GM12865 (cell line): Measurements from ENCODE around the gene OSTF1.

ENCODE experiments used
- DNase-seq: peaks from one replicate; pipeline ENCODE4 v3.0.0; 2010; ENCODE audit warnings: low read depth
- H3K4me3 ChIP-seq: 2 replicates; pipeline ENCODE4 v1.5.1; 2011; ENCODE audit warnings: mild to moderate bottlenecking, low read depth, low read length, control low read depth
- TF ChIP-seq, protein P1 (sequence below): IDR thresholded peaks from 2 replicates; pipeline ENCODE4 v1.5.1; 2011; ENCODE audit warnings: low read length, control low read depth, low read depth, inconsistent platforms; ENCODE audit not compliant: insufficient read depth; ENCODE audit errors: missing control alignments

Gene OSTF1

DNA sequence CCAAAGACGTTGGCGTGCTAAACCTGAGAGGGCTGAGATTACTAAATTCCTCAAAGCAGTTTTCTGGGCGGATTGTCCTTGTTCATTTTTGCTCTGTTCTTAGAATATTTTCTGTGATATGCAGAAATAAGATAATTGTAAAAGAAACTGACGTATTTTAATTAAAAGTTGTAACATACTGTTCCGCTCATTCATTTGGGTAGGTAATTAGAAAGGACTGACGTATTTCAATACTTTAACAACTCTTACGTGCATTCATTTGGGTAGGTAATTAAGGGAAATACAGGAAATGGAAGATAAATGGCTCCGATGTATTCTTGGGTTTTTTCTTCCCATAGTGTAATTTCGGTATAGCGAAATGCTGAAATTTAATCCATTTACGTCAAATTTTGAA, 1.1 kb downstream of the OSTF1 start:
- no peak for DNase-seq
- peak overlapping the region; percentile 99 for H3K4me3 ChIP-seq
- TF ChIP-seq, protein P1, sequence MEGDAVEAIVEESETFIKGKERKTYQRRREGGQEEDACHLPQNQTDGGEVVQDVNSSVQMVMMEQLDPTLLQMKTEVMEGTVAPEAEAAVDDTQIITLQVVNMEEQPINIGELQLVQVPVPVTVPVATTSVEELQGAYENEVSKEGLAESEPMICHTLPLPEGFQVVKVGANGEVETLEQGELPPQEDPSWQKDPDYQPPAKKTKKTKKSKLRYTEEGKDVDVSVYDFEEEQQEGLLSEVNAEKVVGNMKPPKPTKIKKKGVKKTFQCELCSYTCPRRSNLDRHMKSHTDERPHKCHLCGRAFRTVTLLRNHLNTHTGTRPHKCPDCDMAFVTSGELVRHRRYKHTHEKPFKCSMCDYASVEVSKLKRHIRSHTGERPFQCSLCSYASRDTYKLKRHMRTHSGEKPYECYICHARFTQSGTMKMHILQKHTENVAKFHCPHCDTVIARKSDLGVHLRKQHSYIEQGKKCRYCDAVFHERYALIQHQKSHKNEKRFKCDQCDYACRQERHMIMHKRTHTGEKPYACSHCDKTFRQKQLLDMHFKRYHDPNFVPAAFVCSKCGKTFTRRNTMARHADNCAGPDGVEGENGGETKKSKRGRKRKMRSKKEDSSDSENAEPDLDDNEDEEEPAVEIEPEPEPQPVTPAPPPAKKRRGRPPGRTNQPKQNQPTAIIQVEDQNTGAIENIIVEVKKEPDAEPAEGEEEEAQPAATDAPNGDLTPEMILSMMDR = no peak

DNA sequence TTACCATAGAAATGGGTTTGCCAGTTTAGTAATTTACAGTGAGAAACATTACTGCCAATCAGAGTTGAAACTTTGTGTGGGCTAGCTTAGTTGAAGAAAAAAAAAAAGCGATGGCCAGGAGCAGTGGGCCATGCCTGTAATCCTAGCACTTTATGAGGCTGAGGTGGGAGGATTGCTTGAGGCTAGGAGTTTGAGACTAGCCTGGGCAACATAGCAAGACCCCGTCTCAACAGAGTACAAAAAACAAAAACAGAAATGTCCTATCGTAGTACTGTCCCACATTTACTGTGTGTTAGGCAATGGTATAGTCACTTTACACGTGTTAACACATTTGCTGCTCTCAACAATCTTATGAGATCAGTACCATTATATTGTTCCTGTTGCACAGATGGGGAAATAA, 2.3 kb downstream of the OSTF1 start:
- DNase-seq = no peak
- TF ChIP-seq, protein P1 = no peak
- H3K4me3 ChIP-seq = no peak overlapping the region

DNA sequence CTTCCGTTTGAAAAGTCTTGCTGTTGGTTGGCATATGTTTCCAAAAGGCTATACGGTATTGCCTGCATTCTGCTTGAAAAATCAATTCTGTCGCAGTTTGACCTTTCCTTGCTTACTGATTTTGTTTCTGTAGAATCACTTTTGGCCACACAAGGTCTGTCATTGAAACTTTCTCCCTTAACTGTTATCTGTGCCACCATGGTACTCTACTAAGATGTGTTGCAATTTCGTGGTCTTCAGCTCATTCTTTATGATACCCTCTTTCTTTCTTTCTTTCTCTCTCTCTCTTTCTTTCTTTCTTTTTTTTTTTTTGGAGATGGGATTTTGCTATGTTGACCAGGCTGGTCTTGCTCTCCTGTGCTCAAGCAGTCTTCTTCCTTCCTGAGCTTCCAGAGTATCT, 4.5 kb downstream of the OSTF1 start:
- TF ChIP-seq, protein P1 = no peak
- no peak for DNase-seq
- no peak overlapping the region for H3K4me3 ChIP-seq

DNA sequence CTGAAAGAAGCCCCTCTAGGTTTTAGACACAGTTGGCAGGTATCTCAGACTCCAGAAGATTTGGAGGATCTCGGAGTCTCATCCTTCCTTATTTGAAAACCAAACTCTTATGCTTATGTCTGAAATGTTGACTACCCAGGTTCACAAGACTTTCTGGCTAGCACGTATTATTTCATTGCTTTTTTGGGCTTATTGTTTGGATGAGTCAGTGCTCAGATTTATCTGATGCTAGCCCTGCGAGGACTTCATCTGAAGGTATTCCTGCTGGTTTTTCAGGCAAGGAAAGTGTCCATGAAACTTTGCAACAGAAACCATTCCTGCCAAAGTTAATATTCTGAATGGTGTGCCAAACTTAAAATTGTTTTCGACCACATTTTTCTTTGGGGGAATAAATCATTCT, 8.5 kb downstream of the OSTF1 start:
- TF ChIP-seq, protein P1 = no peak
- H3K4me3 ChIP-seq = no peak overlapping the region
- DNase-seq = no peak

DNA sequence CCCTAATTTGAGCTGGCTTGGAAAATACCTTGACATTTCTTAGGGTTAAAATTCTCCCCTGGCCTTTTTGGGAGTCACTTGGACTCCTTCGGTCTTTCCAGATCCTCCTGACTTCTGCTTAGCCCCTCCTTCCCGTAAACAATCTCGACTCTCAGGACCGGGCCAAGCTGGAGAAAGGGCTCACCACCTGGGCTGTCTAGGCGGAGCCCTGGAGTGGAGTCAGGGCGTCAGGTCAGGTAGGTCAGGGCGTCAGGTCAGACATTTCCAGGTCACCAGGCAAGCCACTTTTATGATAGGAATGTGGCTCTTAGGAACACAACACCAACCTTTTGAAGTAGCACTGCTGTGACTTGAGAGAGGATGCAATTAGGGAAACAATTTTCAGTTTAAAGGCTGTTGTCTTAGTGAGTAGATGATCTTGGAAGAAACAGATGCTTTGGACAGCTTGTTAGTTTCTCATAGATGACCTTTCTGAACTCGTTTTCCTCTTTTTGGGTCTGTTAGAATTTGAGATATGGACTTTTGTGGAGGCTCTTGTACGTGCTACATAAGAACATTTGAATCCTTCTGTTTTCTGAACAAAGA, 12.8 kb downstream of the OSTF1 start:
- no peak overlapping the region for H3K4me3 ChIP-seq
- DNase-seq = no peak
- TF ChIP-seq, protein P1 = no peak

DNA sequence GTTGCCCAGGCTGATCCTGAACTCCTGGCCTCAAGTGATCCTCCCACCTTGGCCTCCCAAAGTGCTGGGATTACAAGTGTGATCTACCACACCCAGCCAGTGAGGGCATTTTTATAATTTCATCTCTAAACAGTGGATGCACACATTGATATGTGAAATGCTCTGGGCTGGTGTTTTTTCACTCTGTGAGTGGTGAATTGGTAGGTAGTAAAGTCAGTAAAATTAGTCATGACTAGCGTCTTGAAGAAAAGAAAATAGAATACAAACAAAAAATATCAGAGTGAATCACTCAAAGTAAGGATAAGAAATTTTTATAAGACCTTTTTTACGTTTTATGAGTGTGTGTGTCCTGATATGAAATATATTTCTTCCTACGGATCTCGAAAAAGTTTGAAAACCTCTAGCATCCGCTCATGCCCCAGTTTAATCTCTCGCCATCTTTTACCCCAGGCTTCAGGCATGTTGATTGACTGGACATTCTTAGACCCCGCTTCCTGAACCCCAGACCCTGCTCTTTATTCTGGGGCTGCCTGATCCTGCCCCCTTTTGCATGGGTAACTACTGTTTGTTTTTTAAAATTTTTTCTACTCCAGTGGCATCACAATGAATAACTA, 14.0 kb downstream of the OSTF1 start:
- no peak for DNase-seq
- H3K4me3 ChIP-seq = no peak overlapping the region
- TF ChIP-seq, protein P1 = no peak

DNA sequence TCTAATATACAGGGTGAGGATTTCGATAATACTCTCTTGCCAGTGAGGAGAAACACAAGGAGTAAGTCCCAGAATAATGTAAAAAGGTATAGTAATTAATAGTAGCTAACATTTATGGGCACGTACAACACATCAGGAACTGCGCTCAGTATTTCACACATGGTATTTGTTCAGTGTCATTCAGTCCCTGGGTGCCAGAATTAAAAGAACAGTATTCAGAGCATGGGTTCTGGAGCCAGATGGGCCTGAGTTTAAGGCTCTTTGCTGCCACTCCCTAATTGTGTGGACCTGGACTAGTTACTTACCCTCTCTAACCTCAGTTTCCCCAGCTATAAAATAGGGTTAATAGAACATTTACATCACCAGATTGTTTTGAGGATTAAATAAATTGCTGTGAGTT, 16.3 kb downstream of the OSTF1 start:
- TF ChIP-seq, protein P1 = no peak
- DNase-seq = no peak
- no peak overlapping the region for H3K4me3 ChIP-seq
